HG03457 (cell line): ENCODE data around the gene ECM1.

ENCODE experiments used
- ATAC-seq: cut with Tn5 transposase; IDR thresholded peaks from one replicate; pipeline ENCODE4 v1.9.1; 2021; ENCODE audit warnings: moderate number of reproducible peaks; ENCODE audit not compliant: unreplicated experiment

ECM1 gene

DNA sequence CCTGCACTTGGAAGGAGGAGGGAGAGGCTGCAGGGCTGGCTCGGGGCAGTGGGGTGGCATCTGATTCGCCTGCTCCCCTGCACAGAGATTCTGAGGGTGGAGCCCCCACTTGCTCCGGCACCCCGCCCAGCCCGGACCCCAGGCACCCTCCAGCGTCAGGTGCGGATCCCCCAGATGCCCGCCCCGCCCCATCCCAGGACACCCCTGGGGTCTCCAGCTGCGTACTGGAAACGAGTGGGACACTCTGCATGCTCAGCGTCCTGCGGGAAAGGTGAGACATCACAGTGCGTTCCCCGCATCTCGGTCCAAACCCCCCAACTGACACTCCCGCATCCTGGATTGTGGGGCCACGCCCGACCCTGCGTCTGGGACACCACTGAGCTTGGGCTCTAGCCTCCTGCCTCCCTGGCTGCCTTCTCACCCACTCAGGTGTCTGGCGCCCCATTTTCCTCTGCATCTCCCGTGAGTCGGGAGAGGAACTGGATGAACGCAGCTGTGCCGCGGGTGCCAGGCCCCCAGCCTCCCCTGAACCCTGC, 49.2 kb downstream of the ECM1 start:
- no peak for ATAC-seq

DNA sequence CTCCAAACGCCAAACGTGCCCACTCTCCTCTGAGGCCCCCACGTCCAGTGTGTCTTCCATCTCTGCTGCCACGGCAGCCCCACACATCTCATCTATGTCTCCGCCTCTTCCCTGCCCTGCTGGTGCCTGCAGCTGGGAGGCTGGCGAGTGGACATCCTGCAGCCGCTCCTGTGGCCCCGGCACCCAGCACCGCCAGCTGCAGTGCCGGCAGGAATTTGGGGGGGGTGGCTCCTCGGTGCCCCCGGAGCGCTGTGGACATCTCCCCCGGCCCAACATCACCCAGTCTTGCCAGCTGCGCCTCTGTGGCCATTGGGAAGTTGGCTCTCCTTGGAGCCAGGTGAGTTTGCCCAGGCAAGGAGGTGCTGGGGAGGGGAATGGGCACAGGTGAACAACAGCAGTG, 49.9 kb downstream of the ECM1 start:
- no peak for ATAC-seq

DNA sequence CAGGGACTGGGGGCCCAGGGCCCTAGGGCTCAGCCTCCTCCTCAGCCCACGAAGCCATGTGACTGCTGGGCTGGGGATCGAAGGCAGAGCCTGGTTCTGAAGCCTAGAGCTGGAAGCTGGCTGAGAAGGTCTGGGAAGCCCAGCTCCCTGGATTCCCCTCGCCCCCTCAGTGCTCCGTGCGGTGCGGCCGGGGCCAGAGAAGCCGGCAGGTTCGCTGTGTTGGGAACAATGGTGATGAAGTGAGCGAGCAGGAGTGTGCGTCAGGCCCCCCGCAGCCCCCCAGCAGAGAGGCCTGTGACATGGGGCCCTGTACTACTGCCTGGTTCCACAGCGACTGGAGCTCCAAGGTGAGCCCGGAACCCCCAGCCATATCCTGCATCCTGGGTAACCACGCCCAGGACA, 50.4 kb downstream of the ECM1 start:
- ATAC-seq, result no peak

DNA sequence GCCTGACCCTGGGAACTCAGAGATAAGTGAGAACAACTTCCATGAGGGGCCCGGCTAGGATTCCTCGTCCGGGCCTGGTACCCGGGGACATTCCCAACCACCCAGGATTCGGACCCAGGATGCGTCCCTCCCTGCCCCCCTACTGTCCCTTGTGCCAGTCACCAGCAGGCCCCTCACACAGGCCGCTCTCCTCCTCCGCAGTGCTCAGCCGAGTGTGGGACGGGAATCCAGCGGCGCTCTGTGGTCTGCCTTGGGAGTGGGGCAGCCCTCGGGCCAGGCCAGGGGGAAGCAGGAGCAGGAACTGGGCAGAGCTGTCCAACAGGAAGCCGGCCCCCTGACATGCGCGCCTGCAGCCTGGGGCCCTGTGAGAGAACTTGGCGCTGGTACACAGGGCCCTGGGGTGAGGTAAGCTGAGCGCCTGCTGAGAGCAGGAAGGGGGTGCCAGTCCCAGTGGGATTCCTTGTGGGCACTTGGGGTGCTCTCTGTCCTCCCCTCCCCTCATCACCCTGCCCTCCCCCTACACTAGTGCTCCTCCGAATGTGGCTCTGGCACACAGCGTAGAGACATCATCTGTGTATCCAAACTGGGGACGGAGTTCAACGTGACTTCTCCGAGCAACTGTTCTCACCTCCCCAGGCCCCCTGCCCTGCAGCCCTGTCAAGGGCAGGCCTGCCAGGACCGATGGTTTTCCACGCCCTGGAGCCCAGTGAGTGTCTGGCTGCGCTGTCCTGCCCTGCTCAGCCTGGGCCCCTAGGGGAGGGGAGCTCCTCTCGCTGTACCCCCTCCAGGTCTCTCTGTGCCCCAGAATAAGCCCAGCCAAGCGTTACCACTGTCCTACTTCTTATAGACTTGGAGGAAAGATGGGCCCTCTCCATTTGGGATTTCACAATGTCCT, 51.1 kb downstream of the ECM1 start:
- no peak for ATAC-seq

DNA sequence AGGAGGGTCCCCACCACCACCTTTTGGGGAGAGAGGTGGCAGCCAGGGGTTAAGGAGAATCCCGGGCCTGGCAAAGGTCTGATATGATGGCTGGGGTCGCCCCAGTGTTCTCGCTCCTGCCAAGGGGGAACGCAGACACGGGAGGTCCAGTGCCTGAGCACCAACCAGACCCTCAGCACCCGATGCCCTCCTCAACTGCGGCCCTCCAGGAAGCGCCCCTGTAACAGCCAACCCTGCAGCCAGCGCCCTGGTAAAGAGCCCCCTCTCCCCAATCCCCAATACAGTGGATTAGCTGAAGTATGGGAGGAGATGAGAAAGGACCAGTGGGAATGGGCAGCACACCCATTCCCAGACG, 51.7 kb downstream of the ECM1 start:
- no peak for ATAC-seq

DNA sequence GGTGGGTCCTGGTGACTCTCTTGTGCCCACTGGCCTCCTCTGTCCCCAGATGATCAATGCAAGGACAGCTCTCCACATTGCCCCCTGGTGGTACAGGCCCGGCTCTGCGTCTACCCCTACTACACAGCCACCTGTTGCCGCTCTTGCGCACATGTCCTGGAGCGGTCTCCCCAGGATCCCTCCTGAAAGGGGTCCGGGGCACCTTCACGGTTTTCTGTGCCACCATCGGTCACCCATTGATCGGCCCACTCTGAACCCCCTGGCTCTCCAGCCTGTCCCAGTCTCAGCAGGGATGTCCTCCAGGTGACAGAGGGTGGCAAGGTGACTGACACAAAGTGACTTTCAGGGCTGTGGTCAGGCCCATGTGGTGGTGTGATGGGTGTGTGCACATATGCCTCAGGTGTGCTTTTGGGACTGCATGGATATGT, 52.1 kb downstream of the ECM1 start:
- no peak for ATAC-seq

DNA sequence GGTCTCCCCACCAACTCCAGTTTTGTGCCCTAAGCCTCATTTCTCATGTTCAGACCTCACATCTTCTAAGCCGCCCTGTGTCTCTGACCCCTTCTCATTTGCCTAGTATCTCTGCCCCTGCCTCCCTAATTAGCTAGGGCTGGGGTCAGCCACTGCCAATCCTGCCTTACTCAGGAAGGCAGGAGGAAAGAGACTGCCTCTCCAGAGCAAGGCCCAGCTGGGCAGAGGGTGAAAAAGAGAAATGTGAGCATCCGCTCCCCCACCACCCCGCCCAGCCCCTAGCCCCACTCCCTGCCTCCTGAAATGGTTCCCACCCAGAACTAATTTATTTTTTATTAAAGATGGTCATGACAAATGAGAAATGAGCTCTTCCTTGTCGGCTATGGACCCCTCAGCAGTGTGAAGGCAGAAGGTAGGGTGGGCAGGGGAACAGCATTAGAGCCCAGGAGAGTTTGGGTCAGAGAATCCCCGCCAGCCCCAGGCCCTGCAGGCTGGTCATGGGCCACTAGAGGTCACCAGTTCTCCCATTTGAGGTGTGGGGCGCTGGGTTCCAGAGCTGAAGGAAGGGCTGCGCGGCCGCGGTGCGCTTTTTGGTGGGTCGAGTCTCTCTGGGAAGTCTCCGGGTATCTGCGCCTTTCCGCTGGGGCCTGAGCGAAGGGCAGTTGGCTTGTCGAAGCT, 52.8 kb downstream of the ECM1 start:
- no peak for ATAC-seq

DNA sequence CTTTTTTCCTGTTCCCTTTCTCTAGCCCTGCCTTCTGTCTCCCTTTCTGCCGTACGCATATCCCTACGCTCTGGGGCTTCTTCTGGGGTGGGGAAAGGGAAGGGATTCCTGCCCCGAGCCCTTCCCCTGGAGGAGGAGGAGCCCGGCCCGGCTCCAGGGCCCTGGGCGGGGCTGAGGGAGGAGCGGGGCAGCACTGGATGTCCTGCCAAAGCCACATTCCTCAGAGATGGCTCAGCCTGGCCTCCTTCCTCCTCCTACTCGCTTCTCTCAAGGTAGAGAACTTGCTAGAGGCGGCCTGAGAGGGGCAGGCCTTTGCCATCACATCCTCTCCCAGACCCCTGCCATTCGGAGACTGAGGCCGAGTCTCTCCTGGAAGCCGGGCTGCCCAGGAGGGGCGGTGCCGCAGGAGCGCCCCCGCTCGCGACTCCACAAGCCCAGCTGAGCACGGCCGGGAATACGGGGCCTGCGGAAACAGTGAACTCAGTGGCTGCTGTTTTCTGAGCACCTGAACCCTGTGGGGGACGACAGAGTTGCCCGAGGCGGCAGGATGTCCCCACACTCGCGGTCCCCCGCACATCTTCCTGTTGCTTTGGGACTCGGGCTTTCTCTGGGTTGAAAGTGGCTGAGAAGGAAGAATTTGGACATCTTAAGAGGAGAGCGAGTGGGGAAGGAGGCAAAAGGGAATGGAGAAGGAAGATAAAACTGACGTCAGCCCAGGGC, 53.5 kb downstream of the ECM1 start:
- no peak for ATAC-seq

DNA sequence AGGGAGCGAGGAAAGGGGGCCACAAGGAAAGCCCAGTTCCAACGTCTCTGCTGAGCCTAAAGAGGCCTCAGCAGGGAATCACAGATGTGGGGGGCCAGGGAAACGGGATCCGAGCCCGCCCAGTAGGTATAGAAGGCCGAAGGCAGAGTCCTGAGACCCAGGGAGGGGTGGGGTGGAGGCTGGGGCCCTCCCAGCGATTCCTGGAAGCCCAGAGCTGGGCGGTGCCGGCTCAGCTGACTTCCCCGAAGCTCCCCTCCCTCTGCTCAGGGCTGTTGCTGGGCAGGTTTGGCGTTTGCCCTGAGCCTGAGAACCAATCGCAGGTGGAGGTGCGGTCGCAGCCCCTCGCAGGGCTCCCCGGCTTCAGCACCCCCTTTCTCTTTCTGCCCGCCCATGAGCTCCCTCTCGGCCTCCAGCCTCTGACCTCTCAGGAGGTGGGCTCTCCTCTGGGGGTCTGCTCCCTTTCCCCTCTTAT, 54.1 kb downstream of the ECM1 start:
- no peak for ATAC-seq

DNA sequence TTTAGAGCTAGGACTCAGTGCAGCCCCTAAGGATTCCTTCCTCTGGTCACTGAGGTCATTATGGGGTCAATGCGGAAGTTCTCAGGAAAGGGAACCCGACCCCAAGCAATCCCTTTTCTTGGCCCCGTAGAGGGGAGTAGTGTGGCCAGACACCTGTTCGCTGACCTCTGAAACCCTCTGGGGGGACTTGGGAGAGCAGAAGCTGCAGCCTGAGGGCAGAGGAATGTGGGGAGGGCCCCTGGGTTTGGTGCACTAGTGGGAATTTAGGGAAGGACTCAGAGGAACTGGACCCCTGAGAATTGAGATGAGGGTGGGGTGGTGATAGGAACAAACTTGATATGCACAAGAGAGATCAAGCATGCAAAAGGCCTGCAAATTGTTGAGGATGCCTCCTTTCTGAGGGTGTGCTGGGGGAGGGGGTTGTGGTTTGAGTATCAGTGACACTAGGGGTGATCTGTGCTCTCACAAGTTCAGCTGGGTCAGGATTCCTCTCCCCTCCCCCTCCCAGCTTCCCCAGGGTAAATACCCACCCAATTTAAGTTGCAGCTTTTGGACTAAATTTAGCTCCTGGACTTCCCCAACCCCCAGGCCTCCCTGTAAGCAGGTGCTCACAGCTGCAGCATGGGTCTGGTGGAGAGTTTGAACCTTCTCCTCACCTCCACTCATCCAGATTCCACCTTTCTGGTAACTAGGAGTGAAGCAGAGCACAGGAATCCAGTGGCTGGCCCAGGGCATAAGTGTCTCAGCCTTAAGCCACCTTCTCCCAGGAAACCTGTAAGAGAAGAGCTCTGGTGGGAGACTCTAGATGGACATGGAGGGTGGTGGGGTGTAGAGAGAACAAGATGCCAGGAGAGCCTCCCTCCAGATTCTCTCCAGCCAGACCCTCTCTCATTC, 54.8 kb downstream of the ECM1 start:
- peak; percentile 29 for ATAC-seq
